Spleen (tissue), 11 donors: ENCODE data around the gene TMEM179. TPM values are rescaled to one million over a fixed set of nuclear protein-coding genes. Genes with fewer than 3 reads are reported as not detected.

ENCODE experiments used
- DNase-seq: peaks from one replicate; pipeline ENCODE4 v3.0.0-alpha.2; 2020
- H3K27ac ChIP-seq, 8 donors: fragments of 200-600 bp; sonication (generic) in 7 of 8; 1 replicate in 4 of 8; 2 replicates in 4 of 8; pipeline versions ENCODE4 v1.5.0 to v1.8.0; 2016 to 2021; ENCODE audit warnings: inconsistent platforms in 4 of 8, mild to moderate bottlenecking in 4 of 8, moderate library complexity in 1 of 8
- H3K27me3 ChIP-seq, 7 donors: fragments of 200-600 bp; sonication (generic) in 6 of 7; replicated peaks in 1 of 7; 1 replicate in 4 of 7; 2 replicates in 3 of 7; pipeline versions ENCODE4 v1.5.0 to v1.8.0; 2016 to 2021; ENCODE audit warnings: inconsistent platforms in 3 of 7, mild to moderate bottlenecking in 1 of 7
- H3K36me3 ChIP-seq, 6 donors: fragments of 200-600 bp; sonication (generic) in 5 of 6; 1 replicate in 4 of 6; 2 replicates in 2 of 6; pipeline versions ENCODE4 v1.5.0 to v1.8.0; 2016 to 2021; ENCODE audit warnings: inconsistent platforms in 2 of 6
- H3K4me1 ChIP-seq, 6 donors: fragments of 200-600 bp; sonication (generic) in 5 of 6; 1 replicate in 3 of 6; 2 replicates in 3 of 6; pipeline versions ENCODE4 v1.5.0 to v1.8.0; 2016 to 2021; ENCODE audit warnings: inconsistent platforms in 3 of 6
- H3K4me3 ChIP-seq, 8 donors: fragments of 200-600 bp; sonication (generic) in 7 of 8; 1 replicate in 4 of 8; 2 replicates in 4 of 8; pipeline versions ENCODE4 v1.5.0 to v1.8.0; 2016 to 2021; ENCODE audit warnings: inconsistent platforms in 4 of 8, mild to moderate bottlenecking in 4 of 8, moderate library complexity in 2 of 8
- H3K9me3 ChIP-seq, 8 donors: fragments of 200-600 bp; sonication (generic) in 7 of 8; 1 replicate in 4 of 8; 2 replicates in 4 of 8; pipeline versions ENCODE4 v1.5.0 to v1.8.0; 2016 to 2021; ENCODE audit warnings: inconsistent platforms in 4 of 8
- CTCF ChIP-seq, 11 experiments: fragments of 200-600 bp in 7 of 11; fragments of 450-650 bp in 4 of 11; sonication (generic) in 4 of 11; IDR thresholded peaks in 8 of 11; conservative IDR thresholded peaks in 3 of 11; 1 replicate in 7 of 11; 2 replicates in 4 of 11; pipeline versions ENCODE4 v1.4.0 to v1.8.0; 2016 to 2021; ENCODE audit warnings: antibody characterized with exemption in 11 of 11, inconsistent platforms in 4 of 11, mild to moderate bottlenecking in 1 of 11
- POLR2A ChIP-seq, 3 donors: fragments of 450-650 bp; IDR thresholded peaks; one replicate each; pipeline ENCODE4 v1.5.1; 2017; ENCODE audit warnings: antibody characterized with exemption in 3 of 3, mild to moderate bottlenecking in 1 of 3
- POLR2AphosphoS5 ChIP-seq, 3 donors: sonication (generic); formaldehyde crosslinking; IDR thresholded peaks; one replicate each; pipeline ENCODE4 v1.5.1; 2017; ENCODE audit warnings: antibody characterized with exemption in 3 of 3
- WGBS, 5 donors: extraction: QIAGEN DNeasy Blood & Tissue Kit in 3 of 5; methylation state at CpG; one replicate each; pipeline versions ENCODE4 v1.1.5 to v1.1.7; 2013 to 2018; 5-methylcytosine and 5-hydroxymethylcytosine counted together
- intact Hi-C: fragments of 100-400 bp; cut with DNase I; formaldehyde crosslinking; loops from one replicate; pipeline ENCODE4 v1.15.0; 2023; ENCODE audit warnings: low total_unique reads
- polyA plus RNA-seq, 3 donors: library from polyadenylated mRNA; stranded (reverse); fragments of 200-250 nt; gene quantifications; one replicate each; pipeline ENCODE4 v1.2.1, GENCODE V29; 2013
- total RNA-seq, 7 donors: library from RNA; depleted of rRNA in 3 of 7; stranded (reverse); fragments of >200 nt in 3 of 7; fragmentation: NEBNext Ultra II Directional in 4 of 7; extraction: Animal tissue kit (Norgen Biotek cat#: 25700) in 4 of 7; gene quantifications; one replicate each; pipeline versions ENCODE4 v1.1.0 to v1.2.1, GENCODE V29; 2016 to 2021
- donor health status: healthy with polysubstance abuse.
- donor health status: DM: no; HTN: no; CAD: no; lungs with moderate emphysema.
- donor health status: DM: no; HTN: no; CAD: no.
- donor health status: Bipolar disorder and iron deficiency.
- donor health status: healthy.
- donor health status: DM: no; HTN: no; CAD: no.
- donor health status: DM: yes; HTN: yes; CAD: no.

TMEM179 gene
- total and polyA plus RNA-seq, 10 donors = 0.08 TPM; not detected in 9

- Histone ChIP-seq H3K36me3 (no peaks in the 10 kb centered on the region), H3K4me1 (peaks cover 10 to 21% (median 17%) of the 10 kb centered on the region in 6 donors), H3K9me3 (no peaks in the 10 kb centered on the region), H3K27ac (no peak overlapping the region), H3K4me3 (no peak overlapping the region), H3K27me3 (peaks cover 0 to 32% (median 15%) of the 10 kb centered on the region in 7 donors)
- WGBS, 5 donors = 84 to 91% (median 85%) methylated on average over 21 of the region's 21 CpGs
- TF ChIP-seq POLR2A (IDR thresholded peaks at IDR 0.05) = no peak
- no peak for TF ChIP-seq POLR2AphosphoS5 (IDR thresholded peaks at IDR 0.05)
- no peak for TF ChIP-seq CTCF (IDR thresholded peaks at IDR 0.05 in 8 of 11, conservative IDR thresholded peaks at IDR 0.05 in 3 of 11)
- intact Hi-C loops = loop anchor here (5.0 to 10.0 kb wide), 2 partner anchors 423 to 485 kb away; partner anchors contain the start of gene KIF26A
- peak; percentile 59 for DNase-seq
Measured at GRCh38 chr14:104559804-104560585, 44.6 kb downstream of the TMEM179 start.

GRCh38 chr14:104559028-104559803, 45.4 kb downstream of the TMEM179 start:
- peak; percentile 64 for DNase-seq
- Histone ChIP-seq H3K4me1 (peaks cover 9 to 13% (median 10%) of the 10 kb centered on the region in 6 donors), H3K27me3 (peaks cover 0 to 32% (median 8%) of the 10 kb centered on the region in 7 donors), H3K36me3 (no peaks in the 10 kb centered on the region), H3K4me3 (no peak overlapping the region), H3K9me3 (no peaks in the 10 kb centered on the region), H3K27ac (no peak overlapping the region)
- 75 to 89% (median 80%) methylated on average over 12 to 15 of the region's 15 CpGs for WGBS, 5 donors
- TF ChIP-seq CTCF (IDR thresholded peaks at IDR 0.05 in 8 of 11, conservative IDR thresholded peaks at IDR 0.05 in 3 of 11) (no peak), POLR2A (IDR thresholded peaks at IDR 0.05) (no peak), POLR2AphosphoS5 (IDR thresholded peaks at IDR 0.05) (no peak)
- intact Hi-C loops = no loop called here

- H3K36me3 ChIP-seq = no peaks in the 10 kb centered on the region
- intact Hi-C loops = no loop called here
- no peaks in the 10 kb centered on the region for H3K9me3 ChIP-seq
- peaks cover 1 to 5% (median 3%) of the 10 kb centered on the region in 6 donors for H3K4me1 ChIP-seq
- TF ChIP-seq POLR2A (IDR thresholded peaks at IDR 0.05) (no peak), POLR2AphosphoS5 (IDR thresholded peaks at IDR 0.05) (no peak), CTCF (IDR thresholded peaks at IDR 0.05 in 8 of 11, conservative IDR thresholded peaks at IDR 0.05 in 3 of 11) (no peak)
- WGBS, 5 donors = 86 to 92% (median 89%) methylated on average over 11 to 16 of the region's 16 CpGs
- H3K4me3 ChIP-seq = no peak overlapping the region
- H3K27ac ChIP-seq = no peak overlapping the region
- H3K27me3 ChIP-seq = peaks cover 0 to 30% (median 0%) of the 10 kb centered on the region in 7 donors
- DNase-seq = no peak
Measured at GRCh38 chr14:104558231-104559027, 46.1 kb downstream of the TMEM179 start.
